Upper lobe of left lung (tissue), 6 donors: Measurements from ENCODE around the gene OR5V1. TPM values are rescaled to one million over a fixed set of nuclear protein-coding genes. Genes with fewer than 3 reads are reported as not detected.

Experiments used
- ATAC-seq, 2 donors: fragments of 200-7000 bp; cut with Tn5 transposase; one replicate each; pipeline ENCODE4 v1.9.1; 2022; ENCODE audit warnings: mild to moderate bottlenecking in 2 of 2, moderate library complexity in 2 of 2; ENCODE audit not compliant: low FRiP score in 2 of 2
- DNase-seq, 2 donors: peaks; one replicate each; pipeline ENCODE4 v3.0.0-alpha.2; 2019 to 2020
- H3K27ac ChIP-seq, 4 donors: fragments of 200-600 bp; sonication (generic); one replicate each; pipeline ENCODE4 v1.5.1; 2016 to 2019
- H3K27me3 ChIP-seq, 4 donors: fragments of 200-600 bp; sonication (generic); one replicate each; pipeline ENCODE4 v1.5.1; 2017 to 2019
- H3K36me3 ChIP-seq, 4 donors: fragments of 200-600 bp; sonication (generic); one replicate each; pipeline ENCODE4 v1.5.1; 2016 to 2019
- H3K4me1 ChIP-seq, 4 donors: fragments of 200-600 bp; sonication (generic); one replicate each; pipeline ENCODE4 v1.5.1; 2018 to 2019
- H3K4me3 ChIP-seq, 4 donors: fragments of 200-600 bp; sonication (generic); one replicate each; pipeline ENCODE4 v1.5.1; 2017 to 2019; ENCODE audit warnings: mild to moderate bottlenecking in 2 of 4, moderate library complexity in 1 of 4
- H3K9me3 ChIP-seq, 4 donors: fragments of 200-600 bp; sonication (generic); one replicate each; pipeline ENCODE4 v1.5.1; 2018 to 2019
- CTCF ChIP-seq, 6 experiments: fragments of 450-650 bp in 4 of 6; fragments of 200-600 bp in 2 of 6; sonication (generic) in 2 of 6; IDR thresholded peaks; one replicate each; pipeline ENCODE4 v1.5.1; 2016 to 2019; ENCODE audit warnings: antibody characterized with exemption in 6 of 6
- EP300 ChIP-seq, 4 donors: sonication (generic); formaldehyde crosslinking; IDR thresholded peaks; one replicate each; pipeline ENCODE4 v1.5.1; 2017; ENCODE audit warnings: antibody characterized with exemption in 4 of 4, control low read depth in 2 of 4
- POLR2A ChIP-seq, 4 donors: fragments of 450-650 bp; IDR thresholded peaks; one replicate each; pipeline ENCODE4 v1.5.1; 2016 to 2017; ENCODE audit warnings: antibody characterized with exemption in 4 of 4, mild to moderate bottlenecking in 2 of 4
- POLR2AphosphoS5 ChIP-seq, 2 donors: sonication (generic); formaldehyde crosslinking; IDR thresholded peaks; one replicate each; pipeline ENCODE4 v1.5.1; 2017; ENCODE audit warnings: antibody characterized with exemption in 2 of 2
- WGBS, 2 donors: methylation state at CpG; one replicate each; pipeline ENCODE4 v1.1.5; 2017 to 2018; 5-methylcytosine and 5-hydroxymethylcytosine counted together
- total RNA-seq, 6 donors: library from RNA; depleted of rRNA in 4 of 6; stranded (reverse); fragments of >200 nt in 4 of 6; gene quantifications; one replicate each; pipeline versions ENCODE4 v1.1.0 to v1.2.1, GENCODE V29; 2016 to 2021
- donor health status: DM: no; HTN: no; CAD: no; lungs with moderate emphysema.
- donor health status: DM: no; HTN: yes; CAD: no; lungs with severe emphysema.

The OR5V1 gene
- total RNA-seq = not detected

DNA sequence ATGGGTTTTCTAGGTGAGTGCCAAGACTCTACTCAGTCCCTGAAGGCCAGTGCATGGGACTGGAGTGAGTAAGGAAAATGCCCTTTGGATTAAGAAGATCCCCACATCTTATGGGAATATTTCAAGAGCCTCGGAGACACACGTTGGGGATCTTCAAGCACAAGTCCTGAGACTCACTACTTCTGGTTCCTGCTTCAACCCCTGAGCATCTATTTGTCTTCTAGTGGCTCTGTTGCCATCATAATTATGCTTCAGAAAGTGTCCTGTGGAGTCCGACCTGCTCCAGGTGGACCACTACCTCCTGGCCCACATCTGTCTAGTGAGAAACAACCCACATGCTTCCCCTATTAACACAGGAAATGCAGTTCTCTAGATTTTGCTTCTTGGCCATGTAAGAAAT lies at the start of gene OR5V1:
Gene OR5V1, minus strand, starts transcription at position 101 of the 400 bp plus-strand sequence. CDS start 12,670 bp downstream, outside the sequence.
- Histone ChIP-seq H3K27me3 (no peaks in the 10 kb centered on the region), H3K4me3 (no peak within 1 kb of the TSS), H3K4me1 (no peaks in the 10 kb centered on the region), H3K36me3 (no peaks in the 10 kb centered on the region), H3K9me3 (no peaks in the 10 kb centered on the region), H3K27ac (no peak within 1 kb of the TSS)
- WGBS, 2 donors = 81 to 86% methylated on average over 3 of the region's 3 CpGs
- ATAC-seq (no peak), DNase-seq (no peak)
- TF ChIP-seq POLR2AphosphoS5 (IDR thresholded peaks at IDR 0.05) = no peak
- no peak for TF ChIP-seq CTCF (IDR thresholded peaks at IDR 0.05)
- TF ChIP-seq POLR2A (IDR thresholded peaks at IDR 0.05) = no peak
- no peak for TF ChIP-seq EP300 (IDR thresholded peaks at IDR 0.05)

GRCh38 chr6:29414588-29414987 lies 45.9 kb upstream of the OR5V1 start, which contains the start of gene OR12D1:
Gene OR12D1 (plus strand): TSS chr6:29414928.
- Histone ChIP-seq H3K36me3 (no peaks in the 10 kb centered on the region), H3K27me3 (no peaks in the 10 kb centered on the region), H3K9me3 (no peaks in the 10 kb centered on the region), H3K27ac (no peak within 1 kb of the TSS), H3K4me3 (no peak within 1 kb of the TSS), H3K4me1 (no peaks in the 10 kb centered on the region)
- no peak for ATAC-seq
- DNase-seq = no peak
- no peak for TF ChIP-seq POLR2A (IDR thresholded peaks at IDR 0.05)

- Histone ChIP-seq H3K4me3 (no peak overlapping the region), H3K27ac (no peak overlapping the region), H3K36me3 (no peaks in the 10 kb centered on the region), H3K4me1 (no peaks in the 10 kb centered on the region), H3K9me3 (peaks cover 0 to 2% (median 0%) of the 10 kb centered on the region in 4 donors), H3K27me3 (no peaks in the 10 kb centered on the region)
- TF ChIP-seq POLR2AphosphoS5 (IDR thresholded peaks at IDR 0.05) (no peak), CTCF (IDR thresholded peaks at IDR 0.05) (no peak), EP300 (IDR thresholded peaks at IDR 0.05) (no peak), POLR2A (IDR thresholded peaks at IDR 0.05) (no peak)
- 41 to 96% methylated on average over 1 of the region's 1 CpG for WGBS, 2 donors
- DNase-seq (no peak), ATAC-seq (no peak)
Measured at GRCh38 chr6:29403801-29404200, 35.1 kb upstream of the OR5V1 start.

- Histone ChIP-seq H3K4me3 (no peak overlapping the region), H3K9me3 (no peaks in the 10 kb centered on the region), H3K36me3 (no peaks in the 10 kb centered on the region), H3K27ac (no peak overlapping the region), H3K4me1 (no peaks in the 10 kb centered on the region), H3K27me3 (no peaks in the 10 kb centered on the region)
- ATAC-seq (no peak), DNase-seq (no peak)
- WGBS, 2 donors = 79 to 84% methylated on average over 2 of the region's 2 CpGs
- TF ChIP-seq POLR2AphosphoS5 (IDR thresholded peaks at IDR 0.05) = no peak
- no peak for TF ChIP-seq CTCF (IDR thresholded peaks at IDR 0.05)
- TF ChIP-seq POLR2A (IDR thresholded peaks at IDR 0.05) = no peak
- TF ChIP-seq EP300 (IDR thresholded peaks at IDR 0.05) = no peak
Measured at GRCh38 chr6:29399525-29399924, 30.9 kb upstream of the OR5V1 start.

- H3K9me3 ChIP-seq = no peaks in the 10 kb centered on the region
- DNase-seq (no peak), ATAC-seq (no peak)
- no peaks in the 10 kb centered on the region for H3K4me1 ChIP-seq
- H3K4me3 ChIP-seq = no peak within 1 kb of the TSS
- no peaks in the 10 kb centered on the region for H3K27me3 ChIP-seq
- H3K27ac ChIP-seq = no peak within 1 kb of the TSS
- TF ChIP-seq POLR2AphosphoS5 (IDR thresholded peaks at IDR 0.05) = no peak
- TF ChIP-seq POLR2A (IDR thresholded peaks at IDR 0.05) = no peak
- H3K36me3 ChIP-seq = no peaks in the 10 kb centered on the region
Measured at GRCh38 chr6:29395331-29395730, 26.7 kb upstream of the OR5V1 start, which contains the start of gene OR12D2. Gene OR12D2 (plus strand): TSS chr6:29395631. CDS start chr6:29396700, 1,069 bp downstream.

DNA sequence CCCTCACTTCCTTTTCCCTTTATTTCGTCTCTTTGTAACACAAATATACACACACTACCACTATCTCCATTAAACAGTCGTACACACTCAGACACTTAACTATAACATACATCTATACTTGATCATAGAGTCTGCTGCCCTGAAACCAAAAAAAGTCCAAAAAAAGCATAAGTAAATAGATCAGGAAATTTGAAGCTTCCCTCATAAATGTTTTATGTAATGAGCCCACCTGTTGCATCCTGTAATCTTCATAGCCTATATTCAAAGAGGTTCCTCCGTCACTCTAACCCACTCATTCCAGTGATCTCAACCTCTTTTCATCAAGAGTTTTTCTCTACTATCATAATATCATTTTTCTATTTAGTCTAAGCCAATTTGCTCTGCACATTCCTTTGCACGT lies 19.9 kb upstream of the OR5V1 start:
- TF ChIP-seq POLR2AphosphoS5 (IDR thresholded peaks at IDR 0.05) (no peak), POLR2A (IDR thresholded peaks at IDR 0.05) (no peak), EP300 (IDR thresholded peaks at IDR 0.05) (no peak), CTCF (IDR thresholded peaks at IDR 0.05) (no peak)
- Histone ChIP-seq H3K9me3 (no peaks in the 10 kb centered on the region), H3K27me3 (no peaks in the 10 kb centered on the region), H3K27ac (no peak overlapping the region), H3K4me1 (no peaks in the 10 kb centered on the region), H3K36me3 (no peaks in the 10 kb centered on the region), H3K4me3 (no peak overlapping the region)
- WGBS, 2 donors = 51 to 64% methylated on average over 4 of the region's 4 CpGs
- ATAC-seq (no peak), DNase-seq (no peak)
